WTC11 (cell line): ENCODE measurements around the gene ATP5F1A. TPM values are rescaled to one million over a fixed set of nuclear protein-coding genes. Genes with fewer than 3 reads are reported as not detected.

ENCODE experiments used
- ATAC-seq: fragments of 200-7000 bp; cut with Tn5 transposase; 2 replicates; pipeline ENCODE4 v1.10.0; 2021; ENCODE audit warnings: mild to moderate bottlenecking, moderate library complexity
- CTCF ChIA-PET: fragments of 300-600 bp; sonication (Branson Sonifier 250); formaldehyde crosslinking; loops from one replicate; lab custom pipeline; 2021; ENCODE audit warnings: antibody characterized with exemption; lab: Charles Lee
- POLR2A ChIA-PET: fragments of 350-600 bp; sonication (Branson Sonifier 250); formaldehyde crosslinking; loops from one replicate; lab custom pipeline; 2021; ENCODE audit warnings: antibody characterized with exemption; lab: Charles Lee
- DNase-seq: peaks from one replicate; pipeline ENCODE4 v3.0.0; 2021; ENCODE audit warnings: low spot score
- H3K27ac Mint-ChIP-seq: 2 replicates; pipeline ENCODE4 v1.8.0; 2021; ENCODE audit warnings: mixed read lengths
- H3K27me3 Mint-ChIP-seq: 2 replicates; pipeline ENCODE4 v1.8.0; 2021; ENCODE audit warnings: low read depth, mild to moderate bottlenecking, moderate library complexity, mixed read lengths
- H3K36me3 Mint-ChIP-seq: 2 replicates; pipeline ENCODE4 v1.8.0; 2021; ENCODE audit warnings: mixed read lengths
- H3K4me1 Mint-ChIP-seq: 2 replicates; pipeline ENCODE4 v1.8.0; 2022; ENCODE audit warnings: mixed read lengths
- H3K4me3 Mint-ChIP-seq: 2 replicates; pipeline ENCODE4 v1.8.0; 2021; ENCODE audit warnings: mild to moderate bottlenecking, moderate library complexity, mixed read lengths
- H3K9me3 Mint-ChIP-seq: 2 replicates; pipeline ENCODE4 v1.8.0; 2021; ENCODE audit warnings: mixed read lengths
- ATF1 ChIP-seq: sonication (generic); formaldehyde crosslinking; IDR thresholded peaks from 2 replicates; pipeline ENCODE4 v1.8.1; 2023; ENCODE audit warnings: mild to moderate bottlenecking, moderate library complexity, missing genetic modification reagents
- FOXJ3 ChIP-seq: sonication (generic); formaldehyde crosslinking; IDR thresholded peaks from 2 replicates; pipeline ENCODE4 v1.9.0; 2021; ENCODE audit warnings: missing genetic modification reagents, mild to moderate bottlenecking, borderline replicate concordance
- GRHL2 ChIP-seq: fragments of 250-450 bp; sonication (Bioruptor Pico); IDR thresholded peaks from 2 replicates; pipeline ENCODE4 v1.8.0; 2022; ENCODE audit warnings: mild to moderate bottlenecking, moderate library complexity; ENCODE audit not compliant: insufficient replicate concordance, severe bottlenecking
- HMGA2 ChIP-seq: fragments of 250-450 bp; sonication (Bioruptor Pico); IDR thresholded peaks from 2 replicates; pipeline ENCODE4 v1.4.0; 2021; ENCODE audit warnings: mild to moderate bottlenecking, moderate library complexity
- IRF2 ChIP-seq: sonication (generic); formaldehyde crosslinking; IDR thresholded peaks from 2 replicates; pipeline ENCODE4 v1.8.0; 2022; ENCODE audit warnings: low read depth, missing genetic modification reagents, borderline replicate concordance
- KAT7 ChIP-seq: sonication (generic); formaldehyde crosslinking; IDR thresholded peaks from 2 replicates; pipeline ENCODE4 v1.8.1; 2023; ENCODE audit warnings: missing genetic modification reagents, mild to moderate bottlenecking, borderline replicate concordance
- MYBL2 ChIP-seq: sonication (generic); formaldehyde crosslinking; IDR thresholded peaks from 2 replicates; pipeline ENCODE4 v1.8.1; 2023; ENCODE audit warnings: mild to moderate bottlenecking, moderate library complexity, missing genetic modification reagents
- PRRX2 ChIP-seq: fragments of 250-450 bp; sonication (Bioruptor Pico); IDR thresholded peaks from 2 replicates; pipeline ENCODE4 v1.8.0; 2021; ENCODE audit warnings: mild to moderate bottlenecking
- RORB ChIP-seq: fragments of 250-450 bp; sonication (Bioruptor Pico); IDR thresholded peaks from 2 replicates; pipeline ENCODE4 v1.9.0; 2021; ENCODE audit warnings: mild to moderate bottlenecking
- SMAD3 ChIP-seq: sonication (generic); formaldehyde crosslinking; IDR thresholded peaks from 2 replicates; pipeline ENCODE4 v1.8.0; 2022; ENCODE audit warnings: missing genetic modification reagents, mild to moderate bottlenecking, borderline replicate concordance
- ZNF138 ChIP-seq: sonication (generic); formaldehyde crosslinking; conservative IDR thresholded peaks from 2 replicates; pipeline ENCODE4 v1.8.1; 2022; ENCODE audit warnings: mild to moderate bottlenecking, moderate library complexity, missing genetic modification reagents
- ZNF423 ChIP-seq: fragments of 250-450 bp; sonication (Bioruptor Pico); IDR thresholded peaks from 2 replicates; pipeline ENCODE4 v2.1.2; 2022; ENCODE audit warnings: mild to moderate bottlenecking, moderate library complexity
- total RNA-seq: library from RNA; stranded (reverse); gene quantifications from 3 replicates; pipeline ENCODE4 v1.2.3, GENCODE V29; 2021
- TF ChIP-seq, protein P1 (sequence below): sonication (generic); formaldehyde crosslinking; IDR thresholded peaks from 2 replicates; pipeline ENCODE4 v1.8.1; 2022; ENCODE audit warnings: low read depth, missing genetic modification reagents, borderline replicate concordance
- TF ChIP-seq, protein P2 (sequence below): sonication (generic); formaldehyde crosslinking; IDR thresholded peaks from 2 replicates; pipeline ENCODE4 v1.8.0; 2022; ENCODE audit warnings: mild to moderate bottlenecking, missing genetic modification reagents
- TF ChIP-seq, protein P3 (sequence below): sonication (generic); formaldehyde crosslinking; IDR thresholded peaks from 2 replicates; pipeline ENCODE4 v1.8.0; 2022; ENCODE audit warnings: mild to moderate bottlenecking, missing genetic modification reagents
- TF ChIP-seq, protein P4 (sequence below): fragments of 200-600 bp; IDR thresholded peaks from 2 replicates; pipeline ENCODE4 v1.8.0; 2022; ENCODE audit warnings: antibody characterized with exemption
- TF ChIP-seq, protein P5 (sequence below): sonication (generic); formaldehyde crosslinking; IDR thresholded peaks from 2 replicates; pipeline ENCODE4 v1.8.1; 2023; ENCODE audit warnings: mild to moderate bottlenecking, missing genetic modification reagents, moderate library complexity
- TF ChIP-seq, protein P6 (sequence below): fragments of 250-450 bp; sonication (Bioruptor Pico); IDR thresholded peaks from 2 replicates; pipeline ENCODE4 v1.9.0; 2021; ENCODE audit warnings: mild to moderate bottlenecking
- TF ChIP-seq, protein P7 (sequence below): sonication (generic); formaldehyde crosslinking; IDR thresholded peaks from 2 replicates; pipeline ENCODE4 v1.8.0; 2023; ENCODE audit warnings: mild to moderate bottlenecking, missing genetic modification reagents
- TF ChIP-seq, protein P8 (sequence below): fragments of 250-450 bp; sonication (Bioruptor Pico); conservative IDR thresholded peaks from 2 replicates; pipeline ENCODE4 v1.9.0; 2021; ENCODE audit warnings: mild to moderate bottlenecking

The ATP5F1A gene
- total RNA-seq, 1 experiment from 2014 or later, result 825 TPM

DNA sequence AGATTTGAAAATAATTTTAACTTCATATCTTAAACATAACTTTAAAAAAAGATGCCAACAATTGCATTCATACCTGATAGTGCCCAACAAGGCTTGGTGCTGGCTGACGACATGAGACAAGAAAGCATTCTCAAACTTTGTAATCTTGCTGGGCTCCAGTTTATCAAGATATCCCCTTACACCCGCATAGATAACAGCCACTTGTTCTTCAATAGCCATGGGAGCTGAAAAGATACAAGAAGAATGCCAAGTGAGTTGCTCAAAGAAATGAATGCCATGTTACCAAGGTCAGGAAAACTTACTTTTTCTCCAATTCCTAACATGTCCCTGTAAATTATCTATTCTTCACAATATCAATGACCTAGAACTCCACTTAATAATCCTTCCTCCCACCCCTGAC lies 13.7 kb downstream of the ATP5F1A start (continued):
- TF ChIP-seq, protein P1, sequence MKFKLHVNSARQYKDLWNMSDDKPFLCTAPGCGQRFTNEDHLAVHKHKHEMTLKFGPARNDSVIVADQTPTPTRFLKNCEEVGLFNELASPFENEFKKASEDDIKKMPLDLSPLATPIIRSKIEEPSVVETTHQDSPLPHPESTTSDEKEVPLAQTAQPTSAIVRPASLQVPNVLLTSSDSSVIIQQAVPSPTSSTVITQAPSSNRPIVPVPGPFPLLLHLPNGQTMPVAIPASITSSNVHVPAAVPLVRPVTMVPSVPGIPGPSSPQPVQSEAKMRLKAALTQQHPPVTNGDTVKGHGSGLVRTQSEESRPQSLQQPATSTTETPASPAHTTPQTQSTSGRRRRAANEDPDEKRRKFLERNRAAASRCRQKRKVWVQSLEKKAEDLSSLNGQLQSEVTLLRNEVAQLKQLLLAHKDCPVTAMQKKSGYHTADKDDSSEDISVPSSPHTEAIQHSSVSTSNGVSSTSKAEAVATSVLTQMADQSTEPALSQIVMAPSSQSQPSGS (CRISPR knock-in tag), result no peak
- no peak for TF ChIP-seq ZNF138
- no peak for TF ChIP-seq FOXJ3 (CRISPR knock-in tag)

DNA sequence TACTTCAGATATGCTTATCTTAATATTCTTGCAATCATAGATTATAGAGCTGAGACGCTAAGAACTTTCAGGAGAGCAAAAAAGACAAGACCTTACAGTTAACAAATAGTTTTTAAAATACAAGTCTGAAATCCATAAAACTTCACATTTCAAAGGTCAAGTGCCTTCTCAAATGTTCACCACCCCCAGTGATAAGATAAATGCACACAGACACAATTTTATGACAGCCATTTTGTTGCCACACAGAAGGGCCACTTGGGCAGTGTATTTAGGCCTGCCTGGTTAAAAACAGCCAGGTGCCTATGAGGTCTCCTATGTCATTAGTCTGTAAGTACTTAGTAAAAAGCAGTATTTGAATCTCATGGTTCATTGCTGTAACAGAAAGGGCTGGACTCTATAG lies 17.9 kb downstream of the ATP5F1A start:
- ATAC-seq (no peak), DNase-seq (no peak)
- CTCF ChIA-PET, result no interaction called here
- Mint-ChIP-seq H3K4me1 (no peaks in the 10 kb centered on the region), H3K4me3 (no peak overlapping the region), H3K27ac (no peak overlapping the region), H3K9me3 (no peaks in the 10 kb centered on the region), H3K27me3 (no peaks in the 10 kb centered on the region), H3K36me3 (peaks cover 53% of the 10 kb centered on the region)
- TF ChIP-seq RORB (no peak), KAT7 (CRISPR knock-in tag) (no peak), ATF1 (CRISPR knock-in tag) (no peak), HMGA2 (no peak), IRF2 (CRISPR knock-in tag) (no peak), ZNF423 (CRISPR knock-in tag) (no peak), MYBL2 (CRISPR knock-in tag) (no peak), PRRX2 (CRISPR knock-in tag) (no peak), GRHL2 (CRISPR knock-in tag) (no peak), SMAD3 (CRISPR knock-in tag) (no peak)
- TF ChIP-seq, protein P2, sequence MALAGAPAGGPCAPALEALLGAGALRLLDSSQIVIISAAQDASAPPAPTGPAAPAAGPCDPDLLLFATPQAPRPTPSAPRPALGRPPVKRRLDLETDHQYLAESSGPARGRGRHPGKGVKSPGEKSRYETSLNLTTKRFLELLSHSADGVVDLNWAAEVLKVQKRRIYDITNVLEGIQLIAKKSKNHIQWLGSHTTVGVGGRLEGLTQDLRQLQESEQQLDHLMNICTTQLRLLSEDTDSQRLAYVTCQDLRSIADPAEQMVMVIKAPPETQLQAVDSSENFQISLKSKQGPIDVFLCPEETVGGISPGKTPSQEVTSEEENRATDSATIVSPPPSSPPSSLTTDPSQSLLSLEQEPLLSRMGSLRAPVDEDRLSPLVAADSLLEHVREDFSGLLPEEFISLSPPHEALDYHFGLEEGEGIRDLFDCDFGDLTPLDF (CRISPR knock-in tag), result no peak
- TF ChIP-seq, protein P3, sequence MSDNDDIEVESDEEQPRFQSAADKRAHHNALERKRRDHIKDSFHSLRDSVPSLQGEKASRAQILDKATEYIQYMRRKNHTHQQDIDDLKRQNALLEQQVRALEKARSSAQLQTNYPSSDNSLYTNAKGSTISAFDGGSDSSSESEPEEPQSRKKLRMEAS (CRISPR knock-in tag), result no peak
- TF ChIP-seq, protein P4, sequence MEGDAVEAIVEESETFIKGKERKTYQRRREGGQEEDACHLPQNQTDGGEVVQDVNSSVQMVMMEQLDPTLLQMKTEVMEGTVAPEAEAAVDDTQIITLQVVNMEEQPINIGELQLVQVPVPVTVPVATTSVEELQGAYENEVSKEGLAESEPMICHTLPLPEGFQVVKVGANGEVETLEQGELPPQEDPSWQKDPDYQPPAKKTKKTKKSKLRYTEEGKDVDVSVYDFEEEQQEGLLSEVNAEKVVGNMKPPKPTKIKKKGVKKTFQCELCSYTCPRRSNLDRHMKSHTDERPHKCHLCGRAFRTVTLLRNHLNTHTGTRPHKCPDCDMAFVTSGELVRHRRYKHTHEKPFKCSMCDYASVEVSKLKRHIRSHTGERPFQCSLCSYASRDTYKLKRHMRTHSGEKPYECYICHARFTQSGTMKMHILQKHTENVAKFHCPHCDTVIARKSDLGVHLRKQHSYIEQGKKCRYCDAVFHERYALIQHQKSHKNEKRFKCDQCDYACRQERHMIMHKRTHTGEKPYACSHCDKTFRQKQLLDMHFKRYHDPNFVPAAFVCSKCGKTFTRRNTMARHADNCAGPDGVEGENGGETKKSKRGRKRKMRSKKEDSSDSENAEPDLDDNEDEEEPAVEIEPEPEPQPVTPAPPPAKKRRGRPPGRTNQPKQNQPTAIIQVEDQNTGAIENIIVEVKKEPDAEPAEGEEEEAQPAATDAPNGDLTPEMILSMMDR, result no peak
- TF ChIP-seq, protein P5, sequence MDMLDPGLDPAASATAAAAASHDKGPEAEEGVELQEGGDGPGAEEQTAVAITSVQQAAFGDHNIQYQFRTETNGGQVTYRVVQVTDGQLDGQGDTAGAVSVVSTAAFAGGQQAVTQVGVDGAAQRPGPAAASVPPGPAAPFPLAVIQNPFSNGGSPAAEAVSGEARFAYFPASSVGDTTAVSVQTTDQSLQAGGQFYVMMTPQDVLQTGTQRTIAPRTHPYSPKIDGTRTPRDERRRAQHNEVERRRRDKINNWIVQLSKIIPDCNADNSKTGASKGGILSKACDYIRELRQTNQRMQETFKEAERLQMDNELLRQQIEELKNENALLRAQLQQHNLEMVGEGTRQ (CRISPR knock-in tag), result no peak
- TF ChIP-seq, protein P6, sequence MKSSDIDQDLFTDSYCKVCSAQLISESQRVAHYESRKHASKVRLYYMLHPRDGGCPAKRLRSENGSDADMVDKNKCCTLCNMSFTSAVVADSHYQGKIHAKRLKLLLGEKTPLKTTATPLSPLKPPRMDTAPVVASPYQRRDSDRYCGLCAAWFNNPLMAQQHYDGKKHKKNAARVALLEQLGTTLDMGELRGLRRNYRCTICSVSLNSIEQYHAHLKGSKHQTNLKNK (CRISPR knock-in tag), result no peak
- TF ChIP-seq, protein P7, sequence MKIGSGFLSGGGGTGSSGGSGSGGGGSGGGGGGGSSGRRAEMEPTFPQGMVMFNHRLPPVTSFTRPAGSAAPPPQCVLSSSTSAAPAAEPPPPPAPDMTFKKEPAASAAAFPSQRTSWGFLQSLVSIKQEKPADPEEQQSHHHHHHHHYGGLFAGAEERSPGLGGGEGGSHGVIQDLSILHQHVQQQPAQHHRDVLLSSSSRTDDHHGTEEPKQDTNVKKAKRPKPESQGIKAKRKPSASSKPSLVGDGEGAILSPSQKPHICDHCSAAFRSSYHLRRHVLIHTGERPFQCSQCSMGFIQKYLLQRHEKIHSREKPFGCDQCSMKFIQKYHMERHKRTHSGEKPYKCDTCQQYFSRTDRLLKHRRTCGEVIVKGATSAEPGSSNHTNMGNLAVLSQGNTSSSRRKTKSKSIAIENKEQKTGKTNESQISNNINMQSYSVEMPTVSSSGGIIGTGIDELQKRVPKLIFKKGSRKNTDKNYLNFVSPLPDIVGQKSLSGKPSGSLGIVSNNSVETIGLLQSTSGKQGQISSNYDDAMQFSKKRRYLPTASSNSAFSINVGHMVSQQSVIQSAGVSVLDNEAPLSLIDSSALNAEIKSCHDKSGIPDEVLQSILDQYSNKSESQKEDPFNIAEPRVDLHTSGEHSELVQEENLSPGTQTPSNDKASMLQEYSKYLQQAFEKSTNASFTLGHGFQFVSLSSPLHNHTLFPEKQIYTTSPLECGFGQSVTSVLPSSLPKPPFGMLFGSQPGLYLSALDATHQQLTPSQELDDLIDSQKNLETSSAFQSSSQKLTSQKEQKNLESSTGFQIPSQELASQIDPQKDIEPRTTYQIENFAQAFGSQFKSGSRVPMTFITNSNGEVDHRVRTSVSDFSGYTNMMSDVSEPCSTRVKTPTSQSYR (CRISPR knock-in tag), result no peak
- TF ChIP-seq, protein P8, sequence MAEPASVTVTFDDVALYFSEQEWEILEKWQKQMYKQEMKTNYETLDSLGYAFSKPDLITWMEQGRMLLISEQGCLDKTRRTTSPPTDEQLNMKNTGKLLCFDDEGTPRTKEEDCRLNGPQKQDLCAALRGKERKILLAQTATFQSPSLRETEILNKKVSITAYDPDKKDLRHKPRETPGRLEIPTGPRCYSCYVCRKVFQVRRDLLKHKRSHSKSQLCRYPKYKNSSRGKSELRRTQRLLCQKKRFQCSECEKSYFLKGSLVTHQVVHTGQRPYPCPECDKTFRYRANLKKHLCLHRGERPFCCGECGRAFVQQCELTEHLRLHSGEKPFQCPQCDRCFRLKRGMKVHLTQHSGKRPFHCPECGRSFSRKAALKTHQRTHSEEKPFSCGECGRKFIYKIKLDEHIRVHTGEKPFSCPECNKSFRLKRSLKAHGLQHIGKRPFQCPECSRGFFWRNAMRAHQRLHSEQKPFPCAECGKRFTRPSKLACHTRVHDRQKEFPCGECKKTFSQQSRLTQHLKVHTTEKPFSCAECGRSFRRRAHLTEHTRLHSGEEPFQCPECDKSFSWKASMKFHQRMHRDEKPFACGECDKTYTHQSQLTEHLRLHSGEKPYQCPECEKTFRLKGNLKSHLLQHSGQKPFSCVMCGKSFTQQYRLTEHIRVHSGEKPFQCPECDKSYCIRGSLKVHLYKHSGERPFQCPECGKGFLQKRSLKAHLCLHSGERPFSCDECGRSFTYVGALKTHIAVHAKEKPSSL (CRISPR knock-in tag), result no peak
- POLR2A ChIA-PET, result no interaction called here
